K562 (cell line): ENCODE results near the gene CCL8. TPM values are rescaled to one million over a fixed set of nuclear protein-coding genes. Genes with fewer than 3 reads are reported as not detected.

ENCODE experiments used
- CAMTA2 ChIP-seq: fragments of 250-450 bp; sonication (Bioruptor Pico); conservative IDR thresholded peaks from 2 replicates; pipeline ENCODE4 v1.5.1; 2022
- CBX5 ChIP-seq: IDR thresholded peaks from 2 replicates; pipeline ENCODE4 v1.6.1; 2014; ENCODE audit warnings: low read depth, borderline replicate concordance
- CREM ChIP-seq: IDR thresholded peaks from 2 replicates; pipeline ENCODE4 v1.6.1; 2014; ENCODE audit warnings: antibody characterized with exemption, low read depth
- FOXK2 ChIP-seq, 2 experiments: fragments of 450-650 bp; IDR thresholded peaks in 1 of 2; conservative IDR thresholded peaks in 1 of 2; 2 replicates each; pipeline ENCODE4 v1.6.1; 2016; ENCODE audit warnings: low read depth in 2 of 2, mild to moderate bottlenecking in 1 of 2
- PTBP1 ChIP-seq: fragments of 200-400 bp; formaldehyde crosslinking; IDR thresholded peaks from 2 replicates; pipeline ENCODE4 v1.6.1; 2017; ENCODE audit warnings: low read depth, low read length
- RAD51 ChIP-seq: fragments of 450-650 bp; IDR thresholded peaks from 2 replicates; pipeline ENCODE4 v1.7.1; 2016; ENCODE audit warnings: low read depth, mild to moderate bottlenecking, borderline replicate concordance
- SNIP1 ChIP-seq: fragments of 450-650 bp; IDR thresholded peaks from 2 replicates; pipeline ENCODE4 v1.7.1; 2017; ENCODE audit warnings: low read depth, mild to moderate bottlenecking
- SOX6 ChIP-seq: fragments of 450-650 bp; IDR thresholded peaks from 2 replicates; pipeline ENCODE4 v1.6.1; 2014; ENCODE audit warnings: mild to moderate bottlenecking
- ZNF146 ChIP-seq: IDR thresholded peaks from one replicate; pipeline ENCODE4 v1.6.1; 2018; ENCODE audit warnings: missing compliant biosample characterization; ENCODE audit not compliant: unreplicated experiment
- polyA plus RNA-seq, 8 experiments: library from polyadenylated mRNA; depleted of rRNA in 4 of 8; stranded (reverse) in 5 of 8; unstranded in 3 of 8; fragments of >200 nt; fragmentation: Nextera tagmentation in 2 of 8; fragmentation: Illumina TruSeq in 1 of 8; extraction: Ambion mirVana in 2 of 8; extraction: Trizol in 1 of 8; gene quantifications; 2 replicates each; pipeline versions ENCODE4 v1.2.1 to v1.2.3, GENCODE V29; 2011 to 2014; ENCODE audit warnings: inconsistent platforms in 1 of 8, missing spikeins in 1 of 8
- total RNA-seq, 7 experiments: library from RNA; depleted of rRNA in 6 of 7; stranded (reverse); fragments of >200 nt in 6 of 7; fragmentation: Illumina TruSeq in 2 of 7; extraction: Trizol in 2 of 7; gene quantifications; 2 replicates each; pipeline versions ENCODE4 v1.2.1 to v1.2.3, GENCODE V29; 2011 to 2021; ENCODE audit warnings: low replicate concordance in 1 of 7
- TF ChIP-seq, protein P1 (sequence below), 2 experiments: fragments of 450-650 bp; formaldehyde crosslinking in 1 of 2; IDR thresholded peaks; 2 replicates each; pipeline versions ENCODE4 v1.4.0 to v1.6.1; 2014 to 2020; ENCODE audit warnings: mild to moderate bottlenecking in 2 of 2, borderline replicate concordance in 1 of 2, low read depth in 1 of 2
- TF ChIP-seq, protein P2 (sequence below), 3 experiments: IDR thresholded peaks in 2 of 3; conservative IDR thresholded peaks in 1 of 3; 2 replicates each; pipeline ENCODE4 v1.5.1; 2011 to 2012; ENCODE audit warnings: low read length in 3 of 3, mild to moderate bottlenecking in 3 of 3, control low read depth in 2 of 3, improper control_type of control experiment in 1 of 3, inconsistent platforms in 1 of 3, low read depth in 1 of 3, mixed read lengths in 1 of 3, moderate library complexity in 1 of 3; ENCODE audit not compliant: insufficient read depth in 2 of 3
- TF ChIP-seq, protein P3 (sequence below): fragments of 200-800 bp; sonication (Bioruptor generic); IDR thresholded peaks from 2 replicates; pipeline ENCODE4 v1.6.1; 2016; ENCODE audit warnings: missing genetic modification characterization, missing compliant biosample characterization

Gene CCL8
- total and polyA plus RNA-seq, 9 of the 15 experiments (the other 6 are each of a cell fraction or from before 2014, with no cell fraction given), result 0.06 TPM; not detected in 8

- no peak for TF ChIP-seq PTBP1
- TF ChIP-seq CAMTA2 (CRISPR knock-in tag), result no peak
- TF ChIP-seq RAD51, result no peak
- TF ChIP-seq SNIP1, result no peak
- no peak for TF ChIP-seq CBX5
- no peak for TF ChIP-seq ZNF146 (CRISPR knock-in tag)
- TF ChIP-seq, protein P1, sequence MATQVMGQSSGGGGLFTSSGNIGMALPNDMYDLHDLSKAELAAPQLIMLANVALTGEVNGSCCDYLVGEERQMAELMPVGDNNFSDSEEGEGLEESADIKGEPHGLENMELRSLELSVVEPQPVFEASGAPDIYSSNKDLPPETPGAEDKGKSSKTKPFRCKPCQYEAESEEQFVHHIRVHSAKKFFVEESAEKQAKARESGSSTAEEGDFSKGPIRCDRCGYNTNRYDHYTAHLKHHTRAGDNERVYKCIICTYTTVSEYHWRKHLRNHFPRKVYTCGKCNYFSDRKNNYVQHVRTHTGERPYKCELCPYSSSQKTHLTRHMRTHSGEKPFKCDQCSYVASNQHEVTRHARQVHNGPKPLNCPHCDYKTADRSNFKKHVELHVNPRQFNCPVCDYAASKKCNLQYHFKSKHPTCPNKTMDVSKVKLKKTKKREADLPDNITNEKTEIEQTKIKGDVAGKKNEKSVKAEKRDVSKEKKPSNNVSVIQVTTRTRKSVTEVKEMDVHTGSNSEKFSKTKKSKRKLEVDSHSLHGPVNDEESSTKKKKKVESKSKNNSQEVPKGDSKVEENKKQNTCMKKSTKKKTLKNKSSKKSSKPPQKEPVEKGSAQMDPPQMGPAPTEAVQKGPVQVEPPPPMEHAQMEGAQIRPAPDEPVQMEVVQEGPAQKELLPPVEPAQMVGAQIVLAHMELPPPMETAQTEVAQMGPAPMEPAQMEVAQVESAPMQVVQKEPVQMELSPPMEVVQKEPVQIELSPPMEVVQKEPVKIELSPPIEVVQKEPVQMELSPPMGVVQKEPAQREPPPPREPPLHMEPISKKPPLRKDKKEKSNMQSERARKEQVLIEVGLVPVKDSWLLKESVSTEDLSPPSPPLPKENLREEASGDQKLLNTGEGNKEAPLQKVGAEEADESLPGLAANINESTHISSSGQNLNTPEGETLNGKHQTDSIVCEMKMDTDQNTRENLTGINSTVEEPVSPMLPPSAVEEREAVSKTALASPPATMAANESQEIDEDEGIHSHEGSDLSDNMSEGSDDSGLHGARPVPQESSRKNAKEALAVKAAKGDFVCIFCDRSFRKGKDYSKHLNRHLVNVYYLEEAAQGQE (IDR thresholded peaks at IDR 0.05; ENCODE audit: borderline replicate concordance), result peak; percentile 96
- TF ChIP-seq, protein P1 (CRISPR knock-in tag; IDR thresholded peaks at IDR 0.05; ENCODE audit: low read depth), result no peak
- TF ChIP-seq, protein P2, sequence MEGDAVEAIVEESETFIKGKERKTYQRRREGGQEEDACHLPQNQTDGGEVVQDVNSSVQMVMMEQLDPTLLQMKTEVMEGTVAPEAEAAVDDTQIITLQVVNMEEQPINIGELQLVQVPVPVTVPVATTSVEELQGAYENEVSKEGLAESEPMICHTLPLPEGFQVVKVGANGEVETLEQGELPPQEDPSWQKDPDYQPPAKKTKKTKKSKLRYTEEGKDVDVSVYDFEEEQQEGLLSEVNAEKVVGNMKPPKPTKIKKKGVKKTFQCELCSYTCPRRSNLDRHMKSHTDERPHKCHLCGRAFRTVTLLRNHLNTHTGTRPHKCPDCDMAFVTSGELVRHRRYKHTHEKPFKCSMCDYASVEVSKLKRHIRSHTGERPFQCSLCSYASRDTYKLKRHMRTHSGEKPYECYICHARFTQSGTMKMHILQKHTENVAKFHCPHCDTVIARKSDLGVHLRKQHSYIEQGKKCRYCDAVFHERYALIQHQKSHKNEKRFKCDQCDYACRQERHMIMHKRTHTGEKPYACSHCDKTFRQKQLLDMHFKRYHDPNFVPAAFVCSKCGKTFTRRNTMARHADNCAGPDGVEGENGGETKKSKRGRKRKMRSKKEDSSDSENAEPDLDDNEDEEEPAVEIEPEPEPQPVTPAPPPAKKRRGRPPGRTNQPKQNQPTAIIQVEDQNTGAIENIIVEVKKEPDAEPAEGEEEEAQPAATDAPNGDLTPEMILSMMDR (IDR thresholded peaks at IDR 0.05 in 2 of 3, conservative IDR thresholded peaks at IDR 0.05 in 1 of 3; ENCODE audit: insufficient read depth in 2 of 3, low read depth in 1 of 3, low read length in 3 of 3), result peak; percentile 99 to 100 (median 100)
- TF ChIP-seq, protein P3, sequence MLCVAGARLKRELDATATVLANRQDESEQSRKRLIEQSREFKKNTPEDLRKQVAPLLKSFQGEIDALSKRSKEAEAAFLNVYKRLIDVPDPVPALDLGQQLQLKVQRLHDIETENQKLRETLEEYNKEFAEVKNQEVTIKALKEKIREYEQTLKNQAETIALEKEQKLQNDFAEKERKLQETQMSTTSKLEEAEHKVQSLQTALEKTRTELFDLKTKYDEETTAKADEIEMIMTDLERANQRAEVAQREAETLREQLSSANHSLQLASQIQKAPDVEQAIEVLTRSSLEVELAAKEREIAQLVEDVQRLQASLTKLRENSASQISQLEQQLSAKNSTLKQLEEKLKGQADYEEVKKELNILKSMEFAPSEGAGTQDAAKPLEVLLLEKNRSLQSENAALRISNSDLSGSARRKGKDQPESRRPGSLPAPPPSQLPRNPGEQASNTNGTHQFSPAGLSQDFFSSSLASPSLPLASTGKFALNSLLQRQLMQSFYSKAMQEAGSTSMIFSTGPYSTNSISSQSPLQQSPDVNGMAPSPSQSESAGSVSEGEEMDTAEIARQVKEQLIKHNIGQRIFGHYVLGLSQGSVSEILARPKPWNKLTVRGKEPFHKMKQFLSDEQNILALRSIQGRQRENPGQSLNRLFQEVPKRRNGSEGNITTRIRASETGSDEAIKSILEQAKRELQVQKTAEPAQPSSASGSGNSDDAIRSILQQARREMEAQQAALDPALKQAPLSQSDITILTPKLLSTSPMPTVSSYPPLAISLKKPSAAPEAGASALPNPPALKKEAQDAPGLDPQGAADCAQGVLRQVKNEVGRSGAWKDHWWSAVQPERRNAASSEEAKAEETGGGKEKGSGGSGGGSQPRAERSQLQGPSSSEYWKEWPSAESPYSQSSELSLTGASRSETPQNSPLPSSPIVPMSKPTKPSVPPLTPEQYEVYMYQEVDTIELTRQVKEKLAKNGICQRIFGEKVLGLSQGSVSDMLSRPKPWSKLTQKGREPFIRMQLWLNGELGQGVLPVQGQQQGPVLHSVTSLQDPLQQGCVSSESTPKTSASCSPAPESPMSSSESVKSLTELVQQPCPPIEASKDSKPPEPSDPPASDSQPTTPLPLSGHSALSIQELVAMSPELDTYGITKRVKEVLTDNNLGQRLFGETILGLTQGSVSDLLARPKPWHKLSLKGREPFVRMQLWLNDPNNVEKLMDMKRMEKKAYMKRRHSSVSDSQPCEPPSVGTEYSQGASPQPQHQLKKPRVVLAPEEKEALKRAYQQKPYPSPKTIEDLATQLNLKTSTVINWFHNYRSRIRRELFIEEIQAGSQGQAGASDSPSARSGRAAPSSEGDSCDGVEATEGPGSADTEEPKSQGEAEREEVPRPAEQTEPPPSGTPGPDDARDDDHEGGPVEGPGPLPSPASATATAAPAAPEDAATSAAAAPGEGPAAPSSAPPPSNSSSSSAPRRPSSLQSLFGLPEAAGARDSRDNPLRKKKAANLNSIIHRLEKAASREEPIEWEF (CRISPR knock-in tag), result no peak
- TF ChIP-seq FOXK2 (conservative IDR thresholded peaks at IDR 0.05 in 1 of 2, IDR thresholded peaks at IDR 0.05 in 1 of 2; ENCODE audit: low read depth in 2 of 2), result no peak
- TF ChIP-seq SOX6, result 0 out of 2 replicates have a peak, but pooled peaks have one; percentile 14
- TF ChIP-seq CREM, result 0 out of 2 replicates have a peak, but pooled peaks have one; percentile 13
Observed at GRCh38 chr17:34361478-34362061, 42.3 kb downstream of the CCL8 start (continued).
